Activated CD4-positive, alpha-beta T cell treated with anti-CD3 and anti-CD28 coated beads for 4 hours (primary cell): ENCODE data around the gene SVEP1.

Source experiments
- DNase-seq, 2 donors: peaks; one replicate each; pipeline ENCODE4 v3.0.0-alpha.2; 2020

The SVEP1 gene

GRCh38 chr9:110355911-110356310 is 223.6 kb downstream of the SVEP1 start:
- DNase-seq: no peak

- no peak for DNase-seq
Measured at GRCh38 chr9:110351009-110351467, 228.5 kb downstream of the SVEP1 start.

GRCh38 chr9:110346325-110346724 is 233.2 kb downstream of the SVEP1 start:
- no peak for DNase-seq

- no peak for DNase-seq
Measured at GRCh38 chr9:110344821-110345220, 234.7 kb downstream of the SVEP1 start.

- no peak for DNase-seq
Measured at GRCh38 chr9:110343551-110343950, 236.0 kb downstream of the SVEP1 start.

- no peak for DNase-seq
Measured at GRCh38 chr9:110340306-110340705, 239.2 kb downstream of the SVEP1 start.

- no peak for DNase-seq
Measured at GRCh38 chr9:110338143-110338542, 241.4 kb downstream of the SVEP1 start.

GRCh38 chr9:110337727-110338126 is 241.8 kb downstream of the SVEP1 start, which contains the start of gene TXNDC8:
Gene TXNDC8 (minus strand): TSS chr9:110337863.
- no peak for DNase-seq

GRCh38 chr9:110336363-110336762 is 243.2 kb downstream of the SVEP1 start:
- no peak for DNase-seq

GRCh38 chr9:110334871-110335270 is 244.7 kb downstream of the SVEP1 start:
- no peak for DNase-seq

GRCh38 chr9:110334183-110334582 is 245.4 kb downstream of the SVEP1 start:
- no peak for DNase-seq

- no peak for DNase-seq
Measured at GRCh38 chr9:110332766-110333165, 246.8 kb downstream of the SVEP1 start.

GRCh38 chr9:110330484-110331105 is 248.9 kb downstream of the SVEP1 start:
- DNase-seq: no peak

- no peak for DNase-seq
Measured at GRCh38 chr9:110329639-110330230, 249.8 kb downstream of the SVEP1 start.

GRCh38 chr9:110328763-110329162 is 250.8 kb downstream of the SVEP1 start:
- no peak for DNase-seq

- DNase-seq: no peak
Measured at GRCh38 chr9:110327716-110328115, 251.8 kb downstream of the SVEP1 start.

- no peak for DNase-seq
Measured at GRCh38 chr9:110323818-110324217, 255.7 kb downstream of the SVEP1 start.

- DNase-seq: no peak
Measured at GRCh38 chr9:110320651-110321445, 258.7 kb downstream of the SVEP1 start.

GRCh38 chr9:110319781-110320492 is 259.6 kb downstream of the SVEP1 start:
- DNase-seq: no peak

- DNase-seq: no peak
Measured at GRCh38 chr9:110317911-110318310, 261.6 kb downstream of the SVEP1 start.

- no peak for DNase-seq
Measured at GRCh38 chr9:110316261-110317075, 263.1 kb downstream of the SVEP1 start.
